Activated CD4-positive, alpha-beta T cell treated with anti-CD3 and anti-CD28 coated beads for 48 hours (primary cell): Measurements from ENCODE around the gene LPAR5.
A peak's percentile ranks its signal among the peaks of the same experiment; 100 is the strongest.

Source experiments
- DNase-seq: peaks from one replicate; pipeline ENCODE4 v3.0.0-alpha.2; 2020

Gene LPAR5

DNA sequence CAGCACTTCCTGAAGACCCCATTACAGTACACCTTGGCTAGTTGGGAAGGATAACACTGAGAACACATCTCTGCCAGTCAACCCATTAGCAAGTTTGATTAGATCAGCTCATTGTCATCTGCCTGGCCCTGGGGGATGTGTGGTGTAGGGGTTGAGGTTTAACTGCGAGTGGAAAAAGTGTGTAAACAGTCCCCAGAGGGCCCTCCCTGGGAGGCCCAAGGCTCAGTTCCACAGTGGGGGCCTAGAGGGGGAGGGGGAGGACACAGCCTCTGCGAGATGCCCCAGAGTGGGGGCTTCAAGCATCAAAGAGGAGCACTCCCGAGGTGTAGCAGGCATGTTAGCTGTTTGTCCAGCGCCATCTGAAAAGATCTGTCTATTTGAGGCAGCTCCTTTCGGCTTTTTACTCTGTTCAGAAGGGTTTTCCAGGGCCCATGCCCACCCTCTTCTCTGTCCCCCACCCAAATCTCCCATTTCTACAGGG lies 344 bp downstream of the LPAR5 start:
- DNase-seq: peak; percentile 71

- peak; percentile 60 for DNase-seq
Observed at GRCh38 chr12:6632026-6632983, 3.5 kb downstream of the LPAR5 start.

DNA sequence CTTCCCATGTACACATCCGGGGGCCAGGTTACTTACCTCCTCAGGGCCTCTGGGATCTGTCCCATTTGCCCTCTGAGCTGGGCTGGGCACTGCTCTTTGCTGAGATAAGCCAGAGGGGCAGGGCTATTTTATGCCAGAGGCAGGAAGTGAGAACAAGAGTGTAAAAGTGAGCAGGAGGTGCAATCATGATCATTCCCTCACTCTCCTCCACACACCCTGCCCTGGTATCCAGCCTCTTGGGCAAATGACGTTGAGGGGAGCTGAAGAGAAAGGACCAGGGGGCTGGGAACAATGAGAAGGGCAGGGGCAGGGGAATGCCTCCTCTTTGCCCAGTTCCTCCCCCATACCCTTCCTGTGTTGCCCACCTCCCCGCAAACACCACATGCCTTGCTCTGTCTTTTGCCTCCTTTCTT lies 4.2 kb downstream of the LPAR5 start:
- DNase-seq: peak; percentile 25

GRCh38 chr12:6630736-6631135 lies 5.0 kb downstream of the LPAR5 start:
- DNase-seq: no peak

- DNase-seq: no peak
Observed at GRCh38 chr12:6627616-6628015, 8.1 kb downstream of the LPAR5 start.

DNA sequence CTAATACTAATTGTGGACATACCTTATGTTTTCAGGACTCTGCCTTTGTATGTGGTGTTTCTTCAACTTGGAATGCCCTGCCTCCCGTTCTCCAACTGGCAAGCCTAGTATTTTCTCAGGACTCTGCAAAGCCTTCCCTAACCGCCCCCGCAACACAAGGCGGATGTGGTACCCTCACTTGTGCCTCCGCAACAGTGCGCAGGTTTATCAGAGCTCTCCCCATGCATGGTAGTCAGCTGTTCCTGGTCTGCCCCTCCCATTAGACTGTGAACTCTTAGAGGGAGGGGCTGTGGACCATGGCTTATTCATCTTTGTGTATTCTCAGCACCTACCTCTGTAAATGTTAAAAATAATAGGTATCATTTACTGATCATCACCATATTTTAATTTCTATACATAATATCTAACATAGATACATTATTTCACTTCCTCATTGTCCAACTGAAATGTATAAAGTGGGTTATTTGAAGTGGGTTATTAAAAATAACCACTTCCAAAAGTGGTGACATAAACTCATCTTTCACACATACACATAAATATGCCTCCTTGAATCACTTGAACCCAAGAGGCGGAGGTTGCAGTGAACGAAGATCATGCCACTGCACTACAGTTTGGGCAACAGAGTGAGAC lies 9.0 kb downstream of the LPAR5 start:
- DNase-seq: no peak

GRCh38 chr12:6620885-6621274 lies 14.9 kb downstream of the LPAR5 start:
- DNase-seq: no peak

DNA sequence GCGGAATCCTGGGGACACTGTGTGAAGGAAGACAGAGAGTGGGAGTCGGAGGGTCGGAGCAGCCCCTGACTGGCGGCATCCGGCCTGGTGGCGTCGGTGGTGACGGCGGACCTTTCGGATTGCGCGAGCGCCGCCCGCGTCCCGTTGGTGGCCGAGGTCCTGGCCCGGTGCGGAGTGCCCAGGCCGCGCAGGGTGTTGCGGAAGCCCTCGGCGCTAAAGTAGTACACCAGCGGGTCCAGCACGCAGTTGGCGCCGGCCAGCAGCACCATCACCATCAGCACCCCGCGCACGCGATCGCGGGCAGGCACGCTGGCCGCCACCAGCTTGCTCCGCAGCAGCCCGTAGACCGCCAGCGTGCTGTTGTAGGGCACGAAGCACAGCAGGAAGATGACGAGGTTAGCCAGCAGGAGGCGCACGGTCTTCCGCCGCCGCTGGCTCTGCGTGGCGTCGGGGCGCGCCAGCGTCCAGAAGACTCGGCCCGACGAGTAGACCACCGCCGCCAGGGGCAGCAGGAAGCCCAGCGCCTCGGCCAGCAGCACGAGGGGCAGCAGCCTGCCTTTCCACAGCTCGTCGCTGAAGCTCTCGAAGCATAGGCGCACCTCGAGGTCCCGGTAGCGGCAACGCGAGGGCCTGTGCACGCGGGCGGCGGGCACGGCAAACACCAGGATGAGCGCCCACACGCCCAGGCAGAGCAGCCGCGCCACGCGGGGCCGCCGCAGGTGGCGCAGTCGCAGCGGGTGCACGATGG lies 15.4 kb downstream of the LPAR5 start:
- peak; percentile 72 for DNase-seq

- DNase-seq: no peak
Observed at GRCh38 chr12:6618483-6619225, 17.1 kb downstream of the LPAR5 start.

- DNase-seq: no peak
Observed at GRCh38 chr12:6615802-6616201, 20.0 kb downstream of the LPAR5 start.

DNA sequence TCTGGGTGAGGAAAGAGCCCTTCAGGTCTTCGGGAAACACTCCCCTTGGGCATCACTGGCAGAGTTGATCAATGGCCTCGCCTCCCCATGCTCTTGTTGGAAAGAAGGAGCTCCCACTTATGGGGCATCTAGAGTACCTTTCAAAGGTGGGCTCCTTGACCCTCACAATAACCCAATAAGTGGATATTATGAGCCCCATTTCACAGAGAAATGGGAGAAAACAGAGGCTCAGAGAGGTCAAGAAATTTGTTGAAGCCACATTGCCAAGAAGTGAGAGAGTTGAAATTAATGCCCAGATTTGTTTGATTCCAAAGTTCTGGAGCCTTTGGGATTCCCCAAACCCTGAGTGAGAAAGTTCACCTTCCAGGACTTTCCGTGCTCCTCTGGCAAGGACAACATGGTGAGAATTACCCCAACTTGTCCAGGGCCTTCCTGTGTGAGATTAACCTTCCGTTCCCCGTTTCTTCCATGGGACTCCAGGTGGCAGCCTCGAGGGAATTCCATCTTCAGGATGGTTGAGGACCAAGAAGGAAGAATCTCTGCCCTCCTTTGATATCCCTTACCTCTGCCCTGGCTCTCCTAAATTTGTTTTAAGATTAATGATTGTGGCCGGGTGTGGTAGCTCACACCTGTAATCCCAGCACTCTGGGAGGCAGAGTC lies 21.1 kb downstream of the LPAR5 start:
- no peak for DNase-seq

- peak; percentile 54 for DNase-seq
Observed at GRCh38 chr12:6613776-6614512, 21.8 kb downstream of the LPAR5 start.

DNA sequence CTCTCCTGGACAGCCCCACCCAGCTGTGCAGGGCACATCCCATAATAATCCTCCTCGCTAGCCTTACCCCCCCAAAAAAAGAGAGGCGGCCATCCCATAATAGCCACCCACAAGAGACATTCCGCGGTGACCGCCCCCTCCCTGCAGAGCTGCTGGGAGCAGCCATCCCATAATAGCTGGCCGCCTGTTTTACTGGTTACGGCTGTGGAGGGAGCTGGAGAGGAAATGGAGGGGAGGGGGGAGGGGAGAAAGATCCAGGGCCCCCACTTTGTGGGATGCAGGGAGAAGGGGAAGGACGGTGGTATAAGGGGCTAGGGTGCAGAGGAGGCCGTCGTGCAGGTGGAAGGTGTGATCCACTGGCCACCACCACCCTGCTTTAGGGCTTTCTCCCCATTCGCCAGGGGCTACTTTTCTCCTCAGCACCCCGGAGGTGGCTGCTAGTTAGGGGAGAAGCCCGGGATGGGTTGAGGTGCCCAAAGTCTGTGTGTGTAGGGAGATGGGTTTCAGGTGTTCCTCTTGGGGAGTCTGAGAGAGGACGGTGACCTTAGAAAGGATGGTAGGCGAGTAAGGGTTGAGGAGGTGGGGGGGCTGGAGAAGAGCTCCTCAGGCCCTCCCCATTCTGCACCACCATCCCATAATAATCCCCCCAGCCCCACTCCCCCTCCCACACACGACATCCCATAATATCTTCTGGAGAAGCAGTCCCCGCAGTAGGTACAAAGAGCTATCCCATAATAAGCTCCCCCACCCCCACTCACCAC lies 22.6 kb downstream of the LPAR5 start:
- no peak for DNase-seq

- DNase-seq: no peak
Observed at GRCh38 chr12:6612652-6613014, 23.1 kb downstream of the LPAR5 start.

DNA sequence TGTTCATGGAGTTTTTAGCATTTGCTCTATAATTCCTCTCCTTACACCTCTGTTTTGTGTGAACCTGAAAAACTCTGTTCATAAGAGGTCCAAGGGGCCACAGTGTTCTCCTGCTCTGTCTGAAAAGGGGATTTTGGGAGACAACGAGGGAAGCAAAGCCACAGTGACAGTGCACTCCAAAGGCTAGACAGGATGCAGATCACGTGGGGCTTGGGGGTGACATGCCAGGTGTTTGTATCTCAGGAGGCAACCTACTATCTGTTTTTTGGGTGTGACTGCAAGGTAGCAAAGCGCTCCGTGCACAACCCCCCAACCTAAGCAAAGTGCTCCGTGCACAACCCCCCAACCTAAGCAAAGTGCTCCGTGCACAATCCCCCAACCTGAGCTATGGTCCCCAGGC lies 23.5 kb downstream of the LPAR5 start:
- DNase-seq: peak; percentile 25

DNA sequence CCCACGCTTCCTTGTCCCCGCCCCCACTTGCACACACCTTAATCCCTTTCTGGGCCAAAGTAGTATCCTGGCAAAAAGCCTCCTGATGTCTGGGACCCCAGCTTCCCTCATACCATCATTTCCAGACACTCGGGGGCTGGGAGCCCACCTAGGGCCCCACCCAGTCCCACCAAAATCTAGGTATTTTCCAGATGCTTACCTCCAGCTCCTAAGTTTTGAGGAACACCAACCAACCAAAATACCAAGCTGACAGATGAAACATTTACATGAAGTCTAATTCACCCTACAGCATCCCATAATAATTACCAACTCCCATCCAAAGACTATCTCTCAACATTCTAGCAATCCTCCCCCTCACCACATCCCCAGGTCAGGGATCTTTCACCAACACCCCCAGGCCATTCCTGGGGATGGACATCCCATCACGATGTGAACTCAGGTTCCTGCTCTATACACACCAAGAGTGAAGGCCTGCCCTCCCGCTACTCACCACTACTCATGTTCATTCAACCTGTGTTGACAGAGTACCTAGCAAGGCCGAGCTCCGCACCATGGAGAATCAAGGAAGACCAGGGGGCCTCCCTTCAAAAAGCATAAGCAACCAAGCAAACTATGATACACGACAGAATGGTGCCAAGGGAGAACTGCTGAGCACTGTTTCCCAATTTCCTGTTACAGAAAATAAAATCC lies 27.0 kb downstream of the LPAR5 start:
- DNase-seq: peak; percentile 56

DNA sequence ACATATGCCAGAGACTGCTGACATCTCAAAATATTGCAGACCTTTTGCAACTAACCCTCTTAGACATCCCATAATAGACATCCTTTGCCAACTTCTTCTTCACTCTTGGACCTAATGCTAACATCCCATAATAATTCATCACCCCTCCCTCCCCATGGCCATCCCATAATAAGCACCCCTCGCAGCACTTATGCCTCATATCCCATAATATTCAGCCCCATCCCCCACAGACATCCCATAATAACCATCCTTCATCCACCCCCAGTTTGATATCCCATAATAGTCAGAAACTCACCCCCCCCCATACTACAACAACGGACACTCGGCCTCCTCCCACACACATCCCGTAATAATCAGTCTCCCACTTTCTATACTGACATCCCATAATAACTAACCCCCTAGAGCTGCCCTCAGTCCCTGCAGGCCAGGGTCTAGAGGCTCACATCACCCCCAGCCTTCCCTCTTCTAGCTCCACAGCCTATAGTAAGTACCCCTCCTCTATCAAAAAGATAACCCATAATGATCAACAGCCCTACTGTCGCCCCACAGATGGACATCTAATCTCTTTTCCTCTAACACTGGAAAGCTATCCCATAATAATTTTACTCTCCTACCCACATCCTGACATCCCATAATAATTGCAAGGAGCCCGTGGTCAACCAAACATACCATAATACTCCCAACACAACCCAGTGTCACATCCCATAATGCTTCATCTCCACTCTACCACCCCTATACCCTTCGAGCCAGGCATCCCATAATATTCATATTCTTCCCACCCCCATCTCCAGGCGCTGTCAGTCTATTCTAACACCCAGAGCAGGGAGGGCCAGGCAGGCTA lies 27.8 kb downstream of the LPAR5 start:
- DNase-seq: peak; percentile 81

- peak; percentile 71 for DNase-seq
Observed at GRCh38 chr12:6606331-6607131, 29.2 kb downstream of the LPAR5 start.
